HepG2 (cell line): Measurements from ENCODE around the gene PCDHB7. TPM values are rescaled to one million over a fixed set of nuclear protein-coding genes. Genes with fewer than 3 reads are reported as not detected.
A peak's percentile ranks its signal among the peaks of the same experiment; 100 is the strongest.
"Not testable (repeated sequence)": the region's sequence is repeated elsewhere in the genome, so short reads cannot be mapped to it uniquely, and the experiment has no call there.

Experiments
- ATAC-seq: fragments of 200-7000 bp; cut with Tn5 transposase; 3 replicates; pipeline ENCODE4 v1.9.1; 2020; ENCODE audit warnings: mild to moderate bottlenecking, moderate library complexity
- BruUV-seq: library from RNA; stranded (reverse); fragments of 400-500 nt; replicated peaks from 2 replicates; lab custom pipeline; 2021; lab: Mats Ljungman, UMichigan
- CTCF ChIA-PET: fragments of 300-600 bp; formaldehyde crosslinking; extraction: SDS; loops from one replicate; lab custom pipeline; 2021; ENCODE audit warnings: low total read pairs, inconsistent platforms, low intra/inter-chr PET ratio; lab: Yijun Ruan, JAX
- POLR2A ChIA-PET: fragments of 350-600 bp; sonication (Branson Sonifier 250); formaldehyde crosslinking; loops from one replicate; lab custom pipeline; 2020; ENCODE audit warnings: antibody characterized with exemption, inconsistent platforms; lab: Yijun Ruan, JAX
- DNase-seq: peaks from one replicate; pipeline ENCODE4 v3.0.0-alpha.2; 2015; ENCODE audit warnings: low spot score
- FAIRE-seq: peaks from 3 replicates; lab custom pipeline; 2011; peaks lifted over from hg19 to GRCh38; lab: Jason Lieb, UNC
- H2AFZ ChIP-seq: one replicate; pipeline ENCODE4 v1.6.1; 2011; ENCODE audit warnings: low read length, inconsistent platforms
- H3K27ac ChIP-seq: fragments of 300-600 bp; 3 replicates; pipeline ENCODE4 v1.8.0; 2011; ENCODE audit warnings: mixed run types, mild to moderate bottlenecking, mixed read lengths, low read length, inconsistent platforms; ENCODE audit not compliant: insufficient read depth; ENCODE audit errors: extremely low read length
- H3K27me3 ChIP-seq, 2 experiments: fragments of 200-600 bp in 1 of 2; 2 replicates in 1 of 2; 3 replicates in 1 of 2; pipeline versions ENCODE4 v1.6.0 to v1.8.0; 2011; ENCODE audit warnings: low read length in 2 of 2, mild to moderate bottlenecking in 2 of 2, moderate library complexity in 2 of 2, inconsistent platforms in 1 of 2; ENCODE audit not compliant: insufficient read depth in 2 of 2, control insufficient read depth in 1 of 2
- H3K36me3 ChIP-seq, 2 experiments: fragments of 200-600 bp in 1 of 2; replicated peaks in 1 of 2; 2 replicates in 1 of 2; 3 replicates in 1 of 2; pipeline versions ENCODE4 v1.5.1 to v1.8.0; 2011; ENCODE audit warnings: low read length in 2 of 2, inconsistent platforms in 1 of 2; ENCODE audit not compliant: insufficient read depth in 2 of 2, control insufficient read depth in 1 of 2
- H3K4me1 ChIP-seq: 2 replicates; pipeline ENCODE4 v1.5.1; 2012; ENCODE audit warnings: low read length, inconsistent platforms; ENCODE audit not compliant: insufficient read depth
- H3K4me2 ChIP-seq: 2 replicates; pipeline ENCODE4 v1.6.0; 2011; ENCODE audit warnings: low read depth, low read length, inconsistent platforms
- H3K4me3 ChIP-seq, 3 experiments: fragments of 200-600 bp in 1 of 3; sonication (generic), shearing (Covaris generic) in 1 of 3; replicated peaks in 1 of 3; 2 replicates each; pipeline ENCODE4 v1.5.1; 2011 to 2016; ENCODE audit warnings: low read length in 3 of 3, inconsistent platforms in 2 of 3, low read depth in 2 of 3, mild to moderate bottlenecking in 2 of 3, control low read depth in 1 of 3, mixed read lengths in 1 of 3; ENCODE audit not compliant: insufficient read depth in 1 of 3
- H3K79me2 ChIP-seq: one replicate; pipeline ENCODE4 v1.6.1; 2011; ENCODE audit warnings: low read length, inconsistent platforms; ENCODE audit not compliant: insufficient read depth
- H3K9ac ChIP-seq: 2 replicates; pipeline ENCODE4 v1.6.0; 2011; ENCODE audit warnings: mild to moderate bottlenecking, low read depth, low read length, inconsistent platforms; ENCODE audit not compliant: insufficient read depth
- H3K9me3 ChIP-seq: 2 replicates; pipeline ENCODE4 v1.5.1; 2012; ENCODE audit warnings: mild to moderate bottlenecking, low read length
- H4K20me1 ChIP-seq: 2 replicates; pipeline ENCODE4 v1.6.0; 2011; ENCODE audit warnings: inconsistent platforms, mild to moderate bottlenecking, low read length, moderate library complexity; ENCODE audit not compliant: insufficient read depth
- ZNF574 ChIP-seq: sonication (generic); formaldehyde crosslinking; IDR thresholded peaks from 2 replicates; pipeline ENCODE4 v1.4.0; 2020; ENCODE audit warnings: missing genetic modification reagents
- WGBS: methylation state at CpG from one replicate; pipeline ENCODE4 v1.1.6; 2017; ENCODE audit warnings: low lambda C conversion rate; 5-methylcytosine and 5-hydroxymethylcytosine counted together
- in situ Hi-C: cut with HindIII; loops from 2 replicates; pipeline ENCODE4 v1.10.0; 2017; ENCODE audit warnings: low pct_unique_long_range_greater_than_20kb; ENCODE audit not compliant: extremely low pct_ligation_motif_present
- intact Hi-C: fragments of 100-400 bp; cut with micrococcal nuclease; formaldehyde crosslinking; loops from one replicate; pipeline ENCODE4 v1.10.0; 2022; ENCODE audit not compliant: unreplicated experiment
- polyA plus RNA-seq, 8 experiments: library from polyadenylated mRNA; depleted of rRNA in 3 of 8; stranded (reverse) in 7 of 8; unstranded in 1 of 8; fragments of >200 nt; fragmentation: Illumina TruSeq in 4 of 8; extraction: Trizol in 4 of 8; gene quantifications; 2 replicates each; pipeline versions ENCODE4 v1.2.1 to v1.2.3, GENCODE V29; 2011 to 2016; ENCODE audit warnings: low read depth in 4 of 8, missing spikeins in 1 of 8, mixed read lengths in 1 of 8; ENCODE audit not compliant: insufficient read depth in 1 of 8
- total RNA-seq, 5 experiments: library from RNA; depleted of rRNA; stranded (reverse); fragments of >200 nt; fragmentation: Illumina TruSeq; extraction: Trizol; gene quantifications; 2 replicates each; pipeline ENCODE4 v1.2.3, GENCODE V29; 2016; ENCODE audit warnings: low read depth in 1 of 5

The PCDHB7 gene
- total and polyA plus RNA-seq, 2 of the 13 experiments (the other 11 are each of a cell fraction or from before 2014, with no cell fraction given): 0.02 to 0.03 TPM

DNA sequence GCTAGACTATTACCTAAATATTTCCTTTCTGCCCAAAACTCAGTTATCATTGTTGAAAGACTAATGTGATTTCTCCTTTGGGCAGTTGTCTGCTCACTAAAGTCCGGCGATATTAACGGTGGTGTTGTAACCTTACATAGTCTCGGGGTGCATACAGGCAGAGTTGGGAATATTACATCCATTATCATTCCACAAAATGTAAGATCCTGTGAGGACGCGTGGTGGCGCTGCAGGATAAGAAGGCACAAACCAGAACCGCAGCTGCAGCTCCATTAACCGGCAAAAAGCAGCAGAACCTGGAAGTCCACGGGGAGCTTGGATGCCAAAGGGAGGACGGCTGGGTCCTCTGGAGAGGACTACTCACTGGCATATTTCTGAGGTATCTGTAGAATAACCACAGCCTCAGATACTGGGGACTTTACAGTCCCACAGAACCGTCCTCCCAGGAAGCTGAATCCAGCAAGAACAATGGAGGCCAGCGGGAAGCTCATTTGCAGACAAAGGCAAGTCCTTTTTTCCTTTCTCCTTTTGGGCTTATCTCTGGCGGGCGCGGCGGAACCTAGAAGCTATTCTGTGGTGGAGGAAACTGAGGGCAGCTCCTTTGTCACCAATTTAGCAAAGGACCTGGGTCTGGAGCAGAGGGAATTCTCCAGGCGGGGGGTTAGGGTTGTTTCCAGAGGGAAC lies 41.4 kb downstream of the PCDHB7 start, which contains the start of gene PCDHB13 (continued):
- peak; percentile 51 for TF ChIP-seq ZNF574 (CRISPR knock-in tag)

DNA sequence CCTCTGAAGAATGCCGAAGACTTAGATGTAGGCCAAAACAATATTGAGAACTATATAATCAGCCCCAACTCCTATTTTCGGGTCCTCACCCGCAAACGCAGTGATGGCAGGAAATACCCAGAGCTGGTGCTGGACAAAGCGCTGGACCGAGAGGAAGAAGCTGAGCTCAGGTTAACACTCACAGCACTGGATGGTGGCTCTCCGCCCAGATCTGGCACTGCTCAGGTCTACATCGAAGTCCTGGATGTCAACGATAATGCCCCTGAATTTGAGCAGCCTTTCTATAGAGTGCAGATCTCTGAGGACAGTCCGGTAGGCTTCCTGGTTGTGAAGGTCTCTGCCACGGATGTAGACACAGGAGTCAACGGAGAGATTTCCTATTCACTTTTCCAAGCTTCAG lies 42.1 kb downstream of the PCDHB7 start:
- H2AFZ ChIP-seq, FAIRE-seq, BruUV-seq, H3K4me1 ChIP-seq, intact Hi-C loops, H3K4me2 ChIP-seq, H3K27me3 ChIP-seq, H3K9ac ChIP-seq, DNase-seq, H3K36me3 ChIP-seq, CTCF ChIA-PET, H3K27ac ChIP-seq, H4K20me1 ChIP-seq, POLR2A ChIA-PET, in situ Hi-C loops, H3K4me3 ChIP-seq, H3K79me2 ChIP-seq, H3K9me3 ChIP-seq: not testable (repeated sequence)
- 65% methylated on average over 12 of the region's 12 CpGs for WGBS
- ATAC-seq: peak; percentile 49

DNA sequence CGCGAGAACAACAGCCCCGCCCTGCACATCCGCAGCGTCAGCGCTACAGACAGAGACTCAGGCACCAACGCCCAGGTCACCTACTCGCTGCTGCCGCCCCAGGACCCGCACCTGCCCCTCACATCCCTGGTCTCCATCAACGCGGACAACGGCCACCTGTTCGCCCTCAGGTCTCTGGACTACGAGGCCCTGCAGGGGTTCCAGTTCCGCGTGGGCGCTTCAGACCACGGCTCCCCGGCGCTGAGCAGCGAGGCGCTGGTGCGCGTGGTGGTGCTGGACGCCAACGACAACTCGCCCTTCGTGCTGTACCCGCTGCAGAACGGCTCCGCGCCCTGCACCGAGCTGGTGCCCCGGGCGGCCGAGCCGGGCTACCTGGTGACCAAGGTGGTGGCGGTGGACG lies 43.1 kb downstream of the PCDHB7 start:
- POLR2A ChIA-PET, H3K9ac ChIP-seq, BruUV-seq, H2AFZ ChIP-seq, H3K36me3 ChIP-seq, H3K4me2 ChIP-seq, H3K9me3 ChIP-seq, FAIRE-seq, in situ Hi-C loops, DNase-seq, H4K20me1 ChIP-seq, intact Hi-C loops, CTCF ChIA-PET, H3K79me2 ChIP-seq, H3K4me1 ChIP-seq, H3K4me3 ChIP-seq, ATAC-seq, H3K27me3 ChIP-seq, H3K27ac ChIP-seq: not testable (repeated sequence)
- 87% methylated on average over 27 of the region's 40 CpGs for WGBS

DNA sequence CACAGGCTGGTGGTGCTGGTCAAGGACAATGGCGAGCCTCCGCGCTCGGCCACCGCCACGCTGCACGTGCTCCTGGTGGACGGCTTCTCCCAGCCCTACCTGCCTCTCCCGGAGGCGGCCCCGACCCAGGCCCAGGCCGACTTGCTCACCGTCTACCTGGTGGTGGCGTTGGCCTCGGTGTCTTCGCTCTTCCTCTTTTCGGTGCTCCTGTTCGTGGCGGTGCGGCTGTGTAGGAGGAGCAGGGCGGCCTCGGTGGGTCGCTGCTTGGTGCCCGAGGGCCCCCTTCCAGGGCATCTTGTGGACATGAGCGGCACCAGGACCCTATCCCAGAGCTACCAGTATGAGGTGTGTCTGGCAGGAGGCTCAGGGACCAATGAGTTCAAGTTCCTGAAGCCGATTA lies 43.6 kb downstream of the PCDHB7 start:
- POLR2A ChIA-PET, H3K4me2 ChIP-seq, H2AFZ ChIP-seq, H3K27ac ChIP-seq, H3K27me3 ChIP-seq, H3K79me2 ChIP-seq, CTCF ChIA-PET, H3K9me3 ChIP-seq, H3K4me3 ChIP-seq, H3K4me1 ChIP-seq, DNase-seq, H3K36me3 ChIP-seq, FAIRE-seq, H3K9ac ChIP-seq, H4K20me1 ChIP-seq, BruUV-seq, ATAC-seq, in situ Hi-C loops, intact Hi-C loops: not testable (repeated sequence)
- 86% methylated on average over 16 of the region's 26 CpGs for WGBS
